Nephron (organoid): ENCODE results near the gene CREBRF.
"Not testable (repeated sequence)": the region's sequence is repeated elsewhere in the genome, so short reads cannot be mapped to it uniquely, and the experiment has no call there.

ENCODE experiments used
- H3K27ac Mint-ChIP-seq, 3 experiments: 2 replicates each; pipeline ENCODE4 v1.8.0; 2020; ENCODE audit warnings: mixed read lengths in 3 of 3, mild to moderate bottlenecking in 2 of 3, moderate library complexity in 1 of 3
- H3K27me3 Mint-ChIP-seq: 2 replicates; pipeline ENCODE4 v1.8.0; 2021; ENCODE audit warnings: low read depth, mild to moderate bottlenecking, moderate library complexity, mixed read lengths
- H3K36me3 Mint-ChIP-seq: 2 replicates; pipeline ENCODE4 v1.8.0; 2020; ENCODE audit warnings: low read depth, mixed read lengths
- H3K4me1 Mint-ChIP-seq: 2 replicates; pipeline ENCODE4 v1.8.0; 2020; ENCODE audit warnings: mixed read lengths
- H3K4me3 Mint-ChIP-seq, 3 experiments: 2 replicates each; pipeline ENCODE4 v1.8.0; 2020; ENCODE audit warnings: mild to moderate bottlenecking in 3 of 3, mixed read lengths in 3 of 3, moderate library complexity in 2 of 3
- H3K9me3 Mint-ChIP-seq: 2 replicates; pipeline ENCODE4 v1.8.0; 2020; ENCODE audit warnings: mixed read lengths
- TF ChIP-seq, protein P1 (sequence below), 3 experiments: fragments of 200-600 bp; sonication (generic); IDR thresholded peaks; one replicate each; pipeline ENCODE4 v1.5.0; 2021; ENCODE audit warnings: antibody characterized with exemption in 3 of 3; ENCODE audit not compliant: unreplicated experiment in 3 of 3

The CREBRF gene

DNA sequence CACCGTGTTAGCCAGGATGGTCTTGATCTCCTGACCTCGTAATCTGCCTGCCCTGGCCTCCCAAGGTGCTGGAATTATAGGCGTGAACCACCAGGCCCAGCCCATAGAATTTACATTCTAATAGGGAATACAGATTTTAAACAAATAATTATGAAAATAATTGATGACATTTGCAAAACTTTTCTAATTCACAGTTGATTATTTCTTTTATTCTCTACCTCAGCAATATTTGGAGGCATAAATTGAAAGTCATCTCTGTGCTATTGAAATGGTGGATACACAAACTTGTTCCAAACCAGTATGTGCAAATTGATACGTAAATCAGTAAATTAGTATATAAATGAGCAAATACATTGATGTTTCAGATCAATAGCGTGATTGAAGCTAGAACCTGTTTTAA lies 96.4 kb downstream of the CREBRF start:
- no peak overlapping the region for H3K27ac Mint-ChIP-seq
- TF ChIP-seq, protein P1, sequence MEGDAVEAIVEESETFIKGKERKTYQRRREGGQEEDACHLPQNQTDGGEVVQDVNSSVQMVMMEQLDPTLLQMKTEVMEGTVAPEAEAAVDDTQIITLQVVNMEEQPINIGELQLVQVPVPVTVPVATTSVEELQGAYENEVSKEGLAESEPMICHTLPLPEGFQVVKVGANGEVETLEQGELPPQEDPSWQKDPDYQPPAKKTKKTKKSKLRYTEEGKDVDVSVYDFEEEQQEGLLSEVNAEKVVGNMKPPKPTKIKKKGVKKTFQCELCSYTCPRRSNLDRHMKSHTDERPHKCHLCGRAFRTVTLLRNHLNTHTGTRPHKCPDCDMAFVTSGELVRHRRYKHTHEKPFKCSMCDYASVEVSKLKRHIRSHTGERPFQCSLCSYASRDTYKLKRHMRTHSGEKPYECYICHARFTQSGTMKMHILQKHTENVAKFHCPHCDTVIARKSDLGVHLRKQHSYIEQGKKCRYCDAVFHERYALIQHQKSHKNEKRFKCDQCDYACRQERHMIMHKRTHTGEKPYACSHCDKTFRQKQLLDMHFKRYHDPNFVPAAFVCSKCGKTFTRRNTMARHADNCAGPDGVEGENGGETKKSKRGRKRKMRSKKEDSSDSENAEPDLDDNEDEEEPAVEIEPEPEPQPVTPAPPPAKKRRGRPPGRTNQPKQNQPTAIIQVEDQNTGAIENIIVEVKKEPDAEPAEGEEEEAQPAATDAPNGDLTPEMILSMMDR (IDR thresholded peaks at IDR 0.05; ENCODE audit: unreplicated experiment in 3 of 3): no peak

DNA sequence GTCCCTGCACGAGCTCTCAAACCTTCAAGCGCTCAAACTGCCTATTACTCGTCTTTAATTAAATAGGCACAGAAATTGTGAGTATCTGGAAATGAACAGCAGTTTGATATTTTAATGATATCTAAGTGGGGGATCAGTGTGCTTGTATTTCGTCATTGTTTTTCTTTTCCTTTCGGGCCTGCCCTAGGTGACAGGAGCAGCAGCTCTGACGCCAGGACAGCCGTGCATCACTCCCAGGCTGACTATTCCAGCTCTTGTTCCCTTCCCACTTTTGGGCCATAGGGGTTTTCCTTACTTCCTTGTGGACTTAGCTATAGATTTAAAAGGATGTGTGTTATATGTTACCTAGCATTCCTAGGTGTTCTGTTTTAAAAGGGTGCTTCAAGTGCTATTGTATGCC lies 97.7 kb downstream of the CREBRF start:
- Mint-ChIP-seq H3K9me3 (no peaks in the 10 kb centered on the region), H3K36me3 (peaks cover 52% of the 10 kb centered on the region), H3K27me3 (no peaks in the 10 kb centered on the region), H3K27ac (peak overlapping the region in 1 of 3 experiments; percentile 82), H3K4me3 (no peak overlapping the region), H3K4me1 (peaks cover 7% of the 10 kb centered on the region)
- TF ChIP-seq, protein P1 (IDR thresholded peaks at IDR 0.05; ENCODE audit: unreplicated experiment in 3 of 3): no peak

More for the DNA sequence above, 96.4 kb downstream of the CREBRF start:
- H3K4me3 Mint-ChIP-seq: no peak overlapping the region
- H3K36me3 Mint-ChIP-seq: peaks cover 46% of the 10 kb centered on the region
- H3K4me1 Mint-ChIP-seq: peaks cover 7% of the 10 kb centered on the region
- H3K27me3 Mint-ChIP-seq: no peaks in the 10 kb centered on the region
- H3K9me3 Mint-ChIP-seq: no peaks in the 10 kb centered on the region

DNA sequence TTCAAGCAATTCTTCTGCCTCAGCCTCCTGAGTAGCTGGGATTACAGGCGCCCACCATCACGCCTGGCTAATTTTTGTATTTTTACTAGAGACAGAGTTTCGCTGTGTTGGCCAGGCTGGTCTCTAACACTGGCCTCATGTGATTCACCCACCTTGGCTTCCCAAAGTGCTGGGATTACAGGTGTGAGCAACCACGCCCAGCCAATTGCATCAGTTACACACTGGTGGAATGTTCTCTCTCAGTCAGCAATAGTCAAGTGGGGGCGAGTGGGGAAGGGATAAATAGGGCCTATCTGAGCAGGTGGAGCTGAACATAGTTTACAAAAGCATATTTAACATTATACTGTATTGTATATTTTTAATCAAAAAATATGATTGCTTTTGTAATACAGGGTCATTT lies 98.5 kb downstream of the CREBRF start:
- peaks cover 47% of the 10 kb centered on the region for H3K36me3 Mint-ChIP-seq
- H3K9me3 Mint-ChIP-seq, H3K27me3 Mint-ChIP-seq, H3K4me1 Mint-ChIP-seq, H3K4me3 Mint-ChIP-seq: not testable (repeated sequence)
- H3K27ac Mint-ChIP-seq: peak overlapping the region in 1 of 3 experiments; percentile 82

DNA sequence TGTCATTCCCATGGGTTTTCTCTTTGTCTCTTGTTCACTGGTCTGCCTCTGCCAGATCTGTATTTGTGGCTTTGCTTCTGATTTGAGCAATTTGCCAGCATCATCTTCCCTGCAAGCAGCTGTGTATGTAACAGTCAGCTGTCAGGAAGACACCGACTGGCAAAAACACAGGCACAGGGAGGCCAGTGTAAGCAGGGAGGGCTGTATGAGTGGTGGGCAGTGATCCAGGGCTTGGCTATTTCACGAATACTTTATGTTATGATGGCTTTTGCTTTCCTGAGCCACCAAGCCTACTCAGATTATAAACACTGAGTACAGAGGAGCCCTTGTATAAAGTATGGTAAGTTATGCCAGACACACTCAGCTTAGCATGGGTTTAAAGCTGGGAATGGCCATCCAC lies 99.8 kb downstream of the CREBRF start:
- H3K27ac Mint-ChIP-seq: peak overlapping the region in 2 of 3 experiments; percentile 37 to 74
- no peaks in the 10 kb centered on the region for H3K9me3 Mint-ChIP-seq
- TF ChIP-seq, protein P1 (IDR thresholded peaks at IDR 0.05; ENCODE audit: unreplicated experiment in 3 of 3): no peak
- peaks cover 44% of the 10 kb centered on the region for H3K36me3 Mint-ChIP-seq
- H3K4me3 Mint-ChIP-seq: no peak overlapping the region
- H3K27me3 Mint-ChIP-seq: no peaks in the 10 kb centered on the region
- peaks cover 7% of the 10 kb centered on the region for H3K4me1 Mint-ChIP-seq

DNA sequence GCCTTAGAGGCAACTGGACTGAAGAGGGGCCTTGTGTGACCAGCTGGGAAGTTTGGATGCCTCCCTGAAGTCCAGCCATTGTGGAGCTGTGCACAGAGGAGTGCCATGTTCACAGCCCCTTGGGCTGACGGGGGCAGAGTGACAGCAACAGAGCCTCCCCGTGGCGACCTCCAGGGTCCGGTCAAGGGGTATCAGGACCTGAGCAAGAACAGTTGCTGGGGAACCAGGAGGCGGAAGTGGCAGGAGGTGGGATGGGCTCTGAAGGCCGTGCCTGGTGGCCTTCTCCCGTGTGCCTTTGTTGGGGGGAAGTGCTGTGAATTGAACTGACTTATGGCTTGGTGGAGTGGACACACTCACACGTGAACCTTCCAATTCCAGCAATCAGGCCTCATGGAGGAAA lies 102.2 kb downstream of the CREBRF start:
- Mint-ChIP-seq H3K9me3 (no peaks in the 10 kb centered on the region), H3K27me3 (no peaks in the 10 kb centered on the region), H3K27ac (no peak overlapping the region), H3K36me3 (peaks cover 49% of the 10 kb centered on the region), H3K4me3 (no peak overlapping the region), H3K4me1 (peaks cover 7% of the 10 kb centered on the region)
- TF ChIP-seq, protein P1 (IDR thresholded peaks at IDR 0.05; ENCODE audit: unreplicated experiment in 3 of 3): no peak

DNA sequence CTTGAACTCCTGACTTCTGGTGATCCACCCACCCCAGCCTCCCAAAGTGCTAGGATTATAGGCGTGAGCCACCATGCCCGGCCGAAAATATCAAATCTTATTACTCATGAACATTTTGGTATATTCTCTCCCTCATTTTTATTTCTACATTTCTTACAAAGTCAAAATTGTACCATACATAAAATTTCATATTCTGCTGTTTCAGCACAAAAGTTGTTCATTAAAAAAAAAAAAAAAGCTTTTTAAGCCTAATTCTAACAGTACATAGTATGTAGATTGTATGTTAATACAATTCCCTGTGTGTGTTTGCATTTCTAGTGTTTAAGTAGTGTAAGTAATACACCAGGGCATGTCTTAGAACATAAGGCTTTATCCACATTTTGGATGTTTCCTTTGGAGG lies 103.1 kb downstream of the CREBRF start:
- no peak overlapping the region for H3K27ac Mint-ChIP-seq
- no peak overlapping the region for H3K4me3 Mint-ChIP-seq
- peaks cover 7% of the 10 kb centered on the region for H3K4me1 Mint-ChIP-seq
- TF ChIP-seq, protein P1 (IDR thresholded peaks at IDR 0.05; ENCODE audit: unreplicated experiment in 3 of 3): no peak
- no peaks in the 10 kb centered on the region for H3K9me3 Mint-ChIP-seq
- H3K36me3 Mint-ChIP-seq: peaks cover 50% of the 10 kb centered on the region
- no peaks in the 10 kb centered on the region for H3K27me3 Mint-ChIP-seq
